NCI-H146 treated with DMSO at 0.1 percent for 48 hours (cell line): ENCODE data around the gene S100P.
"Not testable (repeated sequence)": the region's sequence is repeated elsewhere in the genome, so short reads cannot be mapped to it uniquely, and the experiment has no call there.

Experiments used
- DNase-seq: peaks from one replicate; lab custom pipeline; 2025; ENCODE audit not compliant: unreplicated experiment; lab: John Stamatoyannopoulos, UW

S100P gene

GRCh38 chr4:6672541-6673190, 21.0 kb upstream of the S100P start:
- DNase-seq: not testable (repeated sequence)

- DNase-seq: peak; percentile 9
Measured at GRCh38 chr4:6673191-6673659, 20.5 kb upstream of the S100P start.

- DNase-seq: peak; percentile 79
Measured at GRCh38 chr4:6673660-6674499, 19.8 kb upstream of the S100P start.

GRCh38 chr4:6674500-6675149, 19.1 kb upstream of the S100P start:
- DNase-seq: peak; percentile 60

- DNase-seq: no peak
Measured at GRCh38 chr4:6676722-6677558, 16.7 kb upstream of the S100P start.

GRCh38 chr4:6680372-6681034, 13.2 kb upstream of the S100P start:
- no peak for DNase-seq

GRCh38 chr4:6681191-6681590, 12.5 kb upstream of the S100P start:
- peak; percentile 1 for DNase-seq

GRCh38 chr4:6682862-6683590, 10.7 kb upstream of the S100P start:
- DNase-seq: no peak

GRCh38 chr4:6684656-6685055, 9.0 kb upstream of the S100P start:
- DNase-seq: no peak

- DNase-seq: no peak
Measured at GRCh38 chr4:6686104-6686787, 7.4 kb upstream of the S100P start.

GRCh38 chr4:6687947-6688878, 5.5 kb upstream of the S100P start:
- no peak for DNase-seq

GRCh38 chr4:6688879-6689505, 4.7 kb upstream of the S100P start:
- no peak for DNase-seq

- no peak for DNase-seq
Measured at GRCh38 chr4:6689506-6689960, 4.1 kb upstream of the S100P start.

GRCh38 chr4:6692379-6692778, 1.3 kb upstream of the S100P start:
- DNase-seq: no peak

GRCh38 chr4:6692806-6693205, 872 bp upstream of the S100P start:
- DNase-seq: no peak

GRCh38 chr4:6694177-6694901, 661 bp downstream of the S100P start:
- DNase-seq: no peak
